ENCODE results near the gene GJA9. TPM values are rescaled to one million over a fixed set of nuclear protein-coding genes. Genes with fewer than 3 reads are reported as not detected.
"Not testable (repeated sequence)": the region's sequence is repeated elsewhere in the genome, so short reads cannot be mapped to it uniquely, and the experiment has no call there.

Gene GJA9
- total RNA-seq, 1 donor from 2014 or later: not detected

DNA sequence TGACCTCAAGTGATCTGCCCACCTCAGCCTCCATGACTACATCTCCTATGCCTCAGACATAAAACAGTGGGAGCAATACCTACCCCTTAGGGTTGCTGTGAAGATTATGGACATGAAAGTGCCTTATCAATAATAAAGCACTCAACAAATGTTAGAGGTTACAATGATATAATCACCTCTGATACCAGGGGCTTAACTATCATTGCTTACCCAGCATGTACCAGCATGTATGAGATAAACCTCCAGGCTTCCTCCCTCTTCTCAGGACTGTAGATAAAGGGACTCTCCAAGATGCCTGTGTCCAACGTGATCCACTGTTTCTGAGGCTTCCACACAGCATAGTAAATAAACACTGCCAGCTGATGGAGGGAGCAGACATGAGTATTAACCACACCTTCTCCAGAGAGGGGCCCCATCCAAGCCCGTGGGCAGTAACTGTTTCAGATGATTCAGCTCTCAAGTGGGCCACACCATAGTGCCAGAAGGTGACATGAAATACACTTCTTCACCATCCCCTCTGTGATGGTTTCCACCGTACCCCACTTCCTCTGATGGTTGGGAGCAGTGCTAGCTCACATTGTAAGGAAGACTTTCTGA, 34.1 kb upstream of the GJA9 start:
- DNase-seq (ENCODE audit: low spot score): no peak
- H3K4me1 ChIP-seq: no peaks in the 10 kb centered on the region
- no peak overlapping the region for H3K4me3 ChIP-seq
- no peak overlapping the region for H2AFZ ChIP-seq (replicated peaks)
- Mint-ChIP-seq H3K36me3 (no peaks in the 10 kb centered on the region), H3K27me3 (ENCODE audit: insufficient read depth, low read depth) (peaks cover 2% of the 10 kb centered on the region), H3K4me1 (peaks cover 4% of the 10 kb centered on the region), H3K9me3 (no peaks in the 10 kb centered on the region), H3K27ac (no peak overlapping the region), H3K4me3 (no peak overlapping the region)
- H3K36me3 ChIP-seq: no peaks in the 10 kb centered on the region
- H3K4me2 ChIP-seq: no peak overlapping the region
- TF ChIP-seq EZH2 (IDR thresholded peaks at IDR 0.05): no peak
- no peak for TF ChIP-seq CTCF (IDR thresholded peaks at IDR 0.05)
- TF ChIP-seq EZH2phosphoT487 (IDR thresholded peaks at IDR 0.05): no peak
- H3K9ac ChIP-seq: no peak overlapping the region
- H4K20me1 ChIP-seq (ENCODE audit: low read depth): no peaks in the 10 kb centered on the region
- no peak overlapping the region for H3K27ac ChIP-seq
- H3K27me3 ChIP-seq: no peaks in the 10 kb centered on the region
- H3K9me3 ChIP-seq (ENCODE audit: low read depth): no peaks in the 10 kb centered on the region
- no peaks in the 10 kb centered on the region for H3K79me2 ChIP-seq (ENCODE audit: low read depth)
- H3F3A ChIP-seq (ENCODE audit: low read depth): no peaks in the 10 kb centered on the region

GRCh38 chr1:38914908-38915307, 33.5 kb upstream of the GJA9 start:
- not testable (repeated sequence) for H3K36me3 ChIP-seq; H4K20me1 ChIP-seq (ENCODE audit: low read depth); DNase-seq (ENCODE audit: low spot score); H3K36me3 Mint-ChIP-seq; H3K27ac Mint-ChIP-seq; H3K4me3 Mint-ChIP-seq; H3K27ac ChIP-seq; H3K9me3 ChIP-seq (ENCODE audit: low read depth); H3K4me2 ChIP-seq; H2AFZ ChIP-seq (replicated peaks); H3K79me2 ChIP-seq (ENCODE audit: low read depth); H3K4me1 Mint-ChIP-seq; H3K27me3 ChIP-seq; H3K4me3 ChIP-seq; H3K9me3 Mint-ChIP-seq; H3F3A ChIP-seq (ENCODE audit: low read depth); H3K4me1 ChIP-seq; H3K9ac ChIP-seq; H3K27me3 Mint-ChIP-seq (ENCODE audit: insufficient read depth, low read depth)

GRCh38 chr1:38908821-38909220, 27.4 kb upstream of the GJA9 start:
- peaks cover 10% of the 10 kb centered on the region for H3K9me3 Mint-ChIP-seq
- Histone ChIP-seq H3K36me3 (no peaks in the 10 kb centered on the region), H3K79me2 (ENCODE audit: low read depth) (no peaks in the 10 kb centered on the region), H3K27ac (no peak overlapping the region), H3K9me3 (ENCODE audit: low read depth) (peaks cover 8% of the 10 kb centered on the region), H3K4me2 (no peak overlapping the region), H3K9ac (no peak overlapping the region), H3K27me3 (no peaks in the 10 kb centered on the region), H2AFZ (replicated peaks) (no peak overlapping the region), H3K4me3 (no peak overlapping the region), H4K20me1 (ENCODE audit: low read depth) (no peaks in the 10 kb centered on the region), H3F3A (ENCODE audit: low read depth) (no peaks in the 10 kb centered on the region), H3K4me1 (no peaks in the 10 kb centered on the region)
- no peak overlapping the region for H3K27ac Mint-ChIP-seq
- TF ChIP-seq EZH2 (IDR thresholded peaks at IDR 0.05) (no peak), CTCF (IDR thresholded peaks at IDR 0.05) (no peak), EZH2phosphoT487 (IDR thresholded peaks at IDR 0.05) (no peak)
- no peak overlapping the region for H3K4me3 Mint-ChIP-seq
- no peaks in the 10 kb centered on the region for H3K36me3 Mint-ChIP-seq
- H3K4me1 Mint-ChIP-seq: no peaks in the 10 kb centered on the region
- no peaks in the 10 kb centered on the region for H3K27me3 Mint-ChIP-seq (ENCODE audit: insufficient read depth, low read depth)
- no peak for DNase-seq (ENCODE audit: low spot score)

DNA sequence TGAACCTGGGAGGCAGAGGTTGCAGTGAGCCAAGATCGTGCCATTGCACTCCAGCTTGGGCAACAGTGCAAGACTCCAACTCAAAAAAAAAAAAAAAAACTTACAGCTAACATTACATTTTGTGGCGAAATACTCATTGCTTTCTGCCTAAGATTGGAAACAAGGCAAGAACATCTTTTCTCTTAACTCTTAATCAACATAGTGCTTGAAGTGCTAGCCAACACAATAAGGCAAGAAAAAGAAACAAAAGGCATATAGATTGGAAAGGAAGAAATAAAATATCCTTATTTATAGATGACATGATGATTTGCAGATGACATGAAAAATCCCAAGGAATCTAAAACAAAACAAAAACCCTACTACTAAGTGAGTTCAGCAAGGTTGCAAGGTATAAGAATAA, 24.6 kb upstream of the GJA9 start:
- H3K4me1 Mint-ChIP-seq: no peaks in the 10 kb centered on the region
- peaks cover 3% of the 10 kb centered on the region for H3K27me3 Mint-ChIP-seq (ENCODE audit: insufficient read depth, low read depth)

More for the DNA sequence above, 24.6 kb upstream of the GJA9 start:
- Histone ChIP-seq H3K27ac (no peak overlapping the region), H2AFZ (replicated peaks) (no peak overlapping the region), H3K4me2 (no peak overlapping the region), H4K20me1 (ENCODE audit: low read depth) (no peaks in the 10 kb centered on the region), H3F3A (ENCODE audit: low read depth) (no peaks in the 10 kb centered on the region), H3K4me1 (no peaks in the 10 kb centered on the region), H3K4me3 (no peak overlapping the region), H3K27me3 (no peaks in the 10 kb centered on the region), H3K9ac (no peak overlapping the region), H3K9me3 (ENCODE audit: low read depth) (peaks cover 8% of the 10 kb centered on the region), H3K79me2 (ENCODE audit: low read depth) (no peaks in the 10 kb centered on the region), H3K36me3 (no peaks in the 10 kb centered on the region)
- TF ChIP-seq CTCF (IDR thresholded peaks at IDR 0.05) (no peak), EZH2 (IDR thresholded peaks at IDR 0.05) (no peak), EZH2phosphoT487 (IDR thresholded peaks at IDR 0.05) (no peak)
- Mint-ChIP-seq H3K9me3 (peaks cover 10% of the 10 kb centered on the region), H3K4me3 (no peak overlapping the region), H3K27ac (no peak overlapping the region), H3K36me3 (no peaks in the 10 kb centered on the region)
- DNase-seq (ENCODE audit: low spot score): no peak
